NOMO-1 (cell line): Measurements from ENCODE around the gene PLEKHM3.
A peak's percentile ranks its signal among the peaks of the same experiment; 100 is the strongest.

Source experiments
- DNase-seq, 2 experiments: peaks; one replicate each; lab custom pipeline; 2025; ENCODE audit not compliant: unreplicated experiment in 2 of 2; lab: John Stamatoyannopoulos, UW

PLEKHM3 gene

GRCh38 chr2:207868855-207869596 is 156.3 kb downstream of the PLEKHM3 start:
- DNase-seq: no peak

DNA sequence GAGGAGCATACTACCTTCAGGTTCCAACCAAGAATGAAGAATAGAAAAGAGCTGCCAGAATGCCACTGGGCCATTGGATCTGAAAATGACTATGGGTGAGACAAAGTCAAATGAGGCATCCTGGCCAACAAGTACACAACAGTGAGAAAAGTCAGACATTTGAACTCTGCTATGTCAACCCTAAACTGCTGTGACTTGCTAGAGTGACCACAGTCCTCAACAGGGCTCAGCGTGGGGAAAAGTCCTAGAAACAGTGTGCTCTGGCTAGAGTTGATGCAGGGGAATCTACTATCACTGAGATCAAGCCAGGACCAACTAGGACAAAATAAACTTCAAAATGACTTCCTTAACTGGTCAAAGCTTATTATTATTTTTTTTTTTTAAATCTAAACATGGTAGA is 157.4 kb downstream of the PLEKHM3 start:
- DNase-seq: no peak

GRCh38 chr2:207867056-207867455 is 158.3 kb downstream of the PLEKHM3 start:
- no peak for DNase-seq

- DNase-seq: peak in 1 of 2 experiments; percentile 15
Observed at GRCh38 chr2:207865210-207865609, 160.1 kb downstream of the PLEKHM3 start.

GRCh38 chr2:207863345-207863744 is 162.0 kb downstream of the PLEKHM3 start:
- no peak for DNase-seq

DNA sequence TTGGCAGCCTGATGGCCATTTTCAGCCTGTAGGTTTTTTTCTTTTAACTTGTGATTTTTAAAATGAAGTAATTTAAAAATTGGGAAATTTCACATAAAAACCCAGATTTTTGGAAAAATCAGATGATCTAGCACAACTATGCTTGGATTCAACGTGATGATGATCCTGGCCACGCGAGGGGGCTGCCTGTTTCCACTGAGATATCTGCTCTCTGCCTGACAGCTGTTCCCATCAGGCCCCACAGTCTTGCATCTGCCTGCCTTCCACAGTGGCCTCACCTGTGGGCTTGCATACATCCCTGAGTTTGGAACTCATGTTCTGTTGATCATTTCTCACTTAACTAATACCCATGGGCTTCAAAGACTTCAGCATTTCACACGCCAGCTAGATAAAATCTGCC is 163.5 kb downstream of the PLEKHM3 start:
- DNase-seq: no peak

- no peak for DNase-seq
Observed at GRCh38 chr2:207860685-207861084, 164.6 kb downstream of the PLEKHM3 start.

DNA sequence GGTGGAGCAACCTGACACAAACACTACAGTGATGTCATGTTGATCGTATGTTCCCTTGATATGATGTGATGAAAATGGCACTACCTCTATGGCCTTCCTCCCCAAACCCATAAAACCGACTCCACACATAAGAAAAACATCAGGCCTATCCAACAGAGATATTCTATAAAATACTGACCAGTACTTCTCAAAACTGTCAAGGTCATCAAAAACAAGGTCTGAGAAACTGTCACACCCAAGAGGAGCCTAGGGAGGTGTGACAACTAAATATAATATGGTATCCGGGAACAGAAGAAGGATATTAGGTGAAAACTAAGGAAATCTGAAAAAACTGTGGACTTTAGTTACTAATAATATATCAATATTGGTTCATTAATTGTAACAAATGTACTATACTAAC is 169.7 kb downstream of the PLEKHM3 start:
- DNase-seq: no peak

DNA sequence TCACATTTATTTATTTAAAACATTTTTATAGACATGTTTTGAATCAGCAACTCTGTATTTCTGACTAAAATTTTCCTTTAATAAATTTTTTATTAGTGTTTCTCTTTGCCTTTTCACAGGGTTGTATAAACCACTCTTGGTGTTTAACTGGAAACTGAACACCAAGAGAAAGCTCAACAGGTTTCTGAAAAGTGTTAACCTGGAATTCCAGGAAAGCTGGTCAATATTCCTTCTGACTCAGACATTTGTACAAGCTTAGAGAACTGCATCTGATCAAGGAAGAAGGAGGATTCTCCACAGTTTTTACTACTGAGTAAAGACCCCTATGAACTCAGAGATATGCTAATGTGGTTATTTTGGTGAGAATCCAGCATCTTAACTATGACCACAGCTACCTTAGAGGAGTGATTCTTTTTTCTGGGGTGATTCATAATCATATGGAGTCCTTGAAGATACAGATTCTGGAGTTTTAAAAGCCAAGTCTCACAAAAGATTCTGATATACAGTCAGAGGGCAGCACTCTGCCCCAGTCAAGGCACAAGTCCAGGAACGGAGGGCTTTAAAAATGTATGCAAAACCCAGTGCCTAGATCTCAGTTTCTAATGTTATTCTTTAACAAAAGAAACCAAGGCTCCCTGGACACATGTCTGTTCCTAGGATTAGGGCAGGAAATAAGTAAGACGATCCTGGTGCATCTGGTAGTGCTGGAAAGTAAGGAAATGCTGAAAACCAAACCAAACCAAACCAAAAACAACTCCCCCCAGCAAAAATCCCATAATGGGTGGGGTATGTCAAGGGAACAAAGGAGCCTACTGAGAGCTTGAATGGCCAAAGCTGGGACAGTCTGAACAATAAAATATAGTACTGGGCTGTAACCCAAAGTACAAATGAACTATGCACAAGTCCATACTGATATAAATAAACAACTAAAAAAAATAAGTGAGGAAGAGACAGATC is 170.6 kb downstream of the PLEKHM3 start:
- DNase-seq: no peak

DNA sequence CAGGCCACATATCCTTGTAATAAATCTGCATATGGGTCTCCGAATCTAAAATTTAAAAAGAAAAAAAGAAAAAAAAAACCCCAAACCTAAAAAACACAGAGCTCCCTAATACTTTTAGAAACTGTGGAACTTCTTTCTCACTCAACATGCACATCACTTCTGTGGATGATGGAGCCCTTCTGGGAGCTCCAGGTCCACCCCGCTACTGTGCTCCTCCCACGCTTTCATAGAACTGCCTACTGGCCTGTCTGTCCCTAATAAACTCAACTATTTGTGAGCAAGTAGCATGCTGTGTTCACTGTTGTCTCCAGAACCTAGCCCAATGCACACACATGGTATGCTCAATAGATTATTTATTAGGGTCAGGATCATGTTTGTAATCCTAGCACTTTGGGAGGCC is 172.5 kb downstream of the PLEKHM3 start:
- no peak for DNase-seq

GRCh38 chr2:207849443-207849842 is 175.9 kb downstream of the PLEKHM3 start:
- no peak for DNase-seq

GRCh38 chr2:207848545-207848928 is 176.8 kb downstream of the PLEKHM3 start:
- DNase-seq: no peak

DNA sequence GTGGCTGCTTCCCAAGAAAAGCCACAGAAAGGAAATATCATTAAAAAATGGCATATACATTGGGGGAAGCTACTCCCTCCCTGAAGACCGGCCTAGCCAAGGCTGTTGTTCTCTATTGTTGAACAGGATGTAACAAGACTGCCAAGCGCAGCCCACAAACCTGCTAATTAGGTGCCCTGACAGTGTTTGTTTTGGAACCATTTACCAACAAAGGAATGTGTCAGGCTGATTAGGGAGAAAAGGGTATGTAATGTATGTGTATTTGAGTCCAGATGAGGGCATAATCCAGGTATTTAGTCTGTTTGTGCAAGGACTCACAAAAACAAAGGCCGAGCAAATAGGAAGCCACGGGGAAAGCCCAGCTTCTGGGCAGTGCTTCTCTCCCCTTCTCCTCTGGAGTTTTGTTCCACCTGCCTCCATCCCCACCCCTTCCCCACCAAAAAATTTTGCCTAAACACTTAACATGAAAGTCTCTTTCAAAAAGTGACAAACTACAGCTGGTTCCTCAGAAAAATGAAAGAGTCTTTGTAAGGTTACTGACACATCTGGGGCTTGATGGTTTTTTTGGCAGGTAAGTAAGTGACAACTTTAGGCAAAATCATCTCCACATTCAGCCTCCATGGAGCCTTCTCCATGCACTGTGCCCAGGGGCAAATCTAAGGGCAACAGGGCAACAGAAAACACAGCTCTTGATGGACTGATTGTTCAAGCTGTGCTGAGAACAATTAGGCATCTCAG is 177.4 kb downstream of the PLEKHM3 start:
- DNase-seq: peak in 1 of 2 experiments; percentile 26

- no peak for DNase-seq
Observed at GRCh38 chr2:207847098-207847806, 178.1 kb downstream of the PLEKHM3 start.

DNA sequence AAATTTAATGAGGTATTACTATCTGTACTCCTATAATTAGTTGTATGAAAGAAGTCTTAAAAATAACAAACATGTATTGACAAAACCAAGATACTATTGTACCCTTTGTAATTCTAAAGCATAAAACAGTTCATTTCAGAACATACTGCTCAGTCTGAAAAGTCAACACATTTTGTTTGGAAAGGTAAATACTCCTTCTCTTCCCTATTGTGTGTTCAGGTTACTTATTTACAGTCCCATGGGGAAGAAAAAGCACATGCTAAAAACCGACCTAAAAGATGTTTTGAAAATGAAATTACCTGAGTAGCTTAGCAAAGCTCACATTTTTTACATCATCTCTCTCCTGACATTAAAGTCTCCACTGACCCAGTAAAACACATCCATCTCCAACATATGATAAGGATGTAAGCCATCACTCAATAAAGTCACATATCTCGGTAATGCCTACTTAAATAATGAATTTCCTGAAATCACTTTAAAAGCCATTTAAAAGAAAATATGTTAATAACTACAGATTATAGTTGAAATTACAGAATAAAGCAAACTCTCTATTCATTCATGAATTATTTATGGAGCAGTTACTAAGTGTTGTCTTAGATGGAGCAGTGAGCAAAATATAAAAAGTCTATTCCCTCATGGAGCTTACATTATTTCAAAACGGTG is 180.0 kb downstream of the PLEKHM3 start:
- no peak for DNase-seq

- DNase-seq: no peak
Observed at GRCh38 chr2:207844648-207845047, 180.7 kb downstream of the PLEKHM3 start.

DNA sequence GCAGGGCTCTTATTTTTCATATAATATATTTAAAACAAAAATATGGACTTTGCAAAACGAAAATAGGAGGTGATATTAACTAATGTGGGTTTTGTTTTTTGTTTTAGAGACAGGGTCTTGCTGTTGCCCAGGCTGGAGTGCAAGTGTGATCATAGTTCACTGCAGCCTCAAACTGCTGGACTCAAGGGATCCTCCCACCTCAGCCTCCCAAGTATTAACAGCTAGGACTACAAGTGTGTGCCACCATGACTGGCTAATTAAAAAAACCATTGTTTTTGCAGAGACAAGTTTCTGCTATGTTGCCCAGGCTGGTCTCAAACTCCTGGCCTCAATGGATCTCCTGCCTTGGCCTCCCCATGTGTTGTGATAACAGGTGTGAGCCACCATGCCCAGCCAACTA is 185.2 kb downstream of the PLEKHM3 start:
- DNase-seq: no peak

- no peak for DNase-seq
Observed at GRCh38 chr2:207839575-207839974, 185.8 kb downstream of the PLEKHM3 start.

GRCh38 chr2:207839028-207839427 is 186.3 kb downstream of the PLEKHM3 start:
- no peak for DNase-seq

- DNase-seq: no peak
Observed at GRCh38 chr2:207836521-207837133, 188.7 kb downstream of the PLEKHM3 start.
